Measurements from ENCODE around the gene MMP27.

Gene MMP27

GRCh38 chr11:102643941-102644340 lies 61.6 kb downstream of the MMP27 start:
- no peak overlapping the region for H3K4me3 ChIP-seq (ENCODE audit: control insufficient read depth, low read depth, low read length)

More at GRCh38 chr11:102643941-102644340, 61.6 kb downstream of the MMP27 start:
- TF ChIP-seq CTCF (IDR thresholded peaks at IDR 0.05; ENCODE audit: control insufficient read depth, insufficient read depth, low read depth, low read length, missing control alignments), result no peak
- no peak for DNase-seq (ENCODE audit: low read depth)
